HG03354 (cell line): Measurements from ENCODE around the gene SPATA25.

Source experiments
- ATAC-seq: cut with Tn5 transposase; IDR thresholded peaks from one replicate; pipeline ENCODE4 v1.9.1; 2021; ENCODE audit warnings: mild to moderate bottlenecking; ENCODE audit not compliant: unreplicated experiment, poor library complexity, severe bottlenecking

SPATA25 gene

DNA sequence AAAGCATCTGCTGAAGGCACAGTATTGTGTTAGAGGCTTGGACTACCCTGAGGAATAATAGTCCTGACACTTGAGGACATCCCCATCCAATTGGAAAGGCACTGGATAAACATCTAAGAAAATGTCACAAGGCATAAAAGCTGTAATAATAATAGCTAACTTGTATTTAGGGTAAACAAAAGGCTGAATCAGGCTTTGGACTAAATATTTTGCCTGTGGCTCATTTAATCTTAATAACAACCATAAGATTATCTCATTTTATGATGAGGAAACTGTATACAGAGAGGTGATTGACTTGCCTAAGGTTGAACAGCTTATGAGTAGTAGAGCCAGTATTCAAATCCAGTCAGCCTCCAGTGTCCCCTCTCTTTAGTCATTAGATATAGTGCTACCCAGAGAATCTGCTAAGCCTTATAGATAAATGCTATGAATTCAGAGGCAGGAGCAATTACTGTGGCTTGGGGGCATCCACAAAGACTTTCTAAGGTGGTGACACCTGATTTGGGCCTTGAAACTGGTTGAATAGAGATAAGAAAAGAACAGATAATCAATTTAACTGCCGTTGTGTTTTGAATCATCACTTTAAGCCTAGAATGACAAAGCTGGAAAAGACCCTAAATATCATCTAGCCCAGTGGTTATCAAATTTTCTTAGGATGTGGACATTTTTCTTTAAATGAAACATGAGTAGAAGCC, 13.9 kb downstream of the SPATA25 start:
- ATAC-seq: no peak

DNA sequence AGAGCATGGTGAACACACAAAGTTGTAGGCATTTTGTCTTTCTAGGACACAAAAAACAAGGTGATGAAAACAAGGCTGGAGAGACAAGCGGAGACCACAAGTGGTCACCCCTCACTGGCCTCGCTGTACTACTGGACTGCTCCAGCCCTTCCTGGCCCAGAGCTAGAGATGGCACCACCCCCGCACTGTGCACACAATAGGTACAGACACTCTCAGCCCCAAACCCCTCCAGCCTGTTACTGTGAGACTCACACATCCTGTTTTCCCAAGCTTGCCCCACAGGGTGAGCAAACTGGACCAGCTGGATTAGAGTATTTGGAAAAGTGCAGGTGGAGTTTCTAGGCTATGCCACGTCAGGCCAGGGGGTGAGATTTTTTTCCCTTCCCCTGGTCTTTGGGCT, 14.8 kb downstream of the SPATA25 start:
- no peak for ATAC-seq

DNA sequence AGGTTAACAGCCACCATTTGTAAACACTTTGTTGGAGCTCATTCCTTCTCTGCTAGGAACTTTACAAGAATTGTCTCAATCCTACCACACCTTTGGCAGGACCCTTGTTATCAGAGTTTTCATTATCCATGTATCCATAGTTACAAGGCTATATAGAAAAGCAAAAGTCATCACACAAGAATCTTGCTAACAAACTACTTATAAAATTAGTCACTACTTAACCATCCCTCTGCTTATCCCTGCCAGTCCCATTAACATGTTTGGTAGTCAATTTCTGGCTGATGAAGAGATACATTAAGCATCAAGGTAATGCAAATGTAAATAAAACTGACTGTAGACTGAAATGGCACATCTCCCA, 19.6 kb downstream of the SPATA25 start:
- no peak for ATAC-seq

DNA sequence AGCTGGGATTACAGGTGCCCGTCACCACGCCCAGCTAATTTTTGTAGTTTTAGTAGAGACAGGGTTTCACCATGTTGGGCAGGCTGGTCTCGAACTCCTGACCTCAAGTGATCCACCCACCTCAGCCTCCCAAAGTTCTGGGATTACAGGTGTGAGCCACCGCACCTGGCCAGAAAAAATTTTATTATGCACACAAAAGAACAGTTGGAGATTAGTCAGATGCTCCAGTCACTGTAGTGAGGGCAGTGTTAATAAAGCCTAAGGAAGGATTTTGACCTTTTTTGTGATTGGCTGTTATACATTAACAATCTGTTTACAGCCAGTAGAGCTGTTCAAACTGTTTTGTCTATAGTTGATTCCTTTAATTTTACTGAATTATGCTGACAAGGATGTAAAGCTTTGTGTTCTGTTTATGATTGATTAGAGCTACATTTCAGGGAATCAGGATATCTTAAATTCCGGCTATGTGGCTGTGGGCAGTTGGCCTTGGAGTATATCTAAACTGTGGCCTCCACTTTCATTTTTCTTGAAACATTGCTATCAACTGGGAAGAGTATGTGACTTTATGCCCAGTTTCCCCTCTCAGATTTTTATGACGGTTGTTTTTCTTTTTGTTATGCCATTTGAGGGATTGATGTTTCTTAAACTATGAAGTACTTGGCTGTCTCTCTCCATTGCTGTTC, 20.1 kb downstream of the SPATA25 start:
- ATAC-seq: no peak

DNA sequence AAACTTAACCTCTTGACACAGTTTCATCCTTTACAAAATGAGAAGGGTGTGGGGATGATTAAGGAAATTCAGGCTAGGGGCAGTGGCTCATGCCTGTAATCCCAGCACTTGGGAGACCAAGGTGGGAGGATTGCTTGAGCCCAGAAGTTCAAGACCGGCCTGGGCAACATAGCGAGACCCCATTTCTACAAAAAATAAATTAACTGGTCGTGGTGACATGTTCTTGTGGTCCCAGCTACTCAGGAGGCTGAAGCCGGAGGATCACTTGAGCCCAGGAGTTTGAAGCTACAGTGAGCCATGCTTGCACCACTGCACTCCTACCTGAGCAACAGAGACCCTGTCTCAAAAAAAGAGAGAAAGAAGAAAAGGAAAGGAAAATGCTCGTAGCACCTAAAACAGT, 21.0 kb downstream of the SPATA25 start:
- ATAC-seq: no peak

DNA sequence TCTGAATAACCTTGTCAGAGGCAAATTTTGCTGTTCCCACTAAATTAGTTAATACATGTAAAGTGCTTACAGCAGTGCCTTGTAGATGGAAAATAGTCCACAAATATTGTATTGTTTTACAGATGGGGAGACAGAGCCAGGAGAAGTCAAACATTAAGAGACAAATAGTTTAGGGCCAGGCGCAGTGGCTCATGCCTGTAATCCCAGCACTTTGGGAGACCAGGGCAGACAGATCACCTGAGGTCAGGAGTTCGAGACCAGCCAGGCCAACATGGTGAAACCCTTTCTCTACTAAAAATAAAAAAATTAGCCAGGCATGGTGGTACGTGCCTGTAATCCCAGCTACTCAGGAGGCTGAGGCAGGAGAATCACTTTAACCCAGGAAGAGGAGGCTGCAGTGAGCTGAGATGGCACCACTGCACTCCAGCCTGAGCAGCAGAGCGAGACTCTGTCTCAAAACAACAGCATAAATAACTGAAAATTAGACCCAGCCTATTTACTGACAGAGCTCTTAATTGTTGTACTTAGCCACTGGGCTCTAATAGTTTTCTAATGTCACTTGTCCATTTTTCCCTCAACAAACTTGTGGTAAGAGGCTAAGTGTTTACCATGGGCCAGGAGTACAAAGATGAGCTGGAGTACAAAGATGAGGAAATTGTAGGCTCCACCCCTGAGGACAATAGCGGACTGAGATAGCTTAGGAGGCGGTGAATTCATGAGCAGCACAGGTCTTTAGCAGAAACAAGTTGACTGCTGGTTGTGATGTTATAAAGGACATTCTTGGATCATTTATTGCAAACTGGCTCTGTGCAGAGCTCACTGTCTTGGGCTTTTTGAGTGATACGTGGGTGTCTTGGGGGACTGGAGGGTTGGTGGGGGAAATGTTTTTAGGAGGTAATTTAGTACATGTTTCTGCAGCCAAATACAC, 23.6 kb downstream of the SPATA25 start:
- no peak for ATAC-seq

DNA sequence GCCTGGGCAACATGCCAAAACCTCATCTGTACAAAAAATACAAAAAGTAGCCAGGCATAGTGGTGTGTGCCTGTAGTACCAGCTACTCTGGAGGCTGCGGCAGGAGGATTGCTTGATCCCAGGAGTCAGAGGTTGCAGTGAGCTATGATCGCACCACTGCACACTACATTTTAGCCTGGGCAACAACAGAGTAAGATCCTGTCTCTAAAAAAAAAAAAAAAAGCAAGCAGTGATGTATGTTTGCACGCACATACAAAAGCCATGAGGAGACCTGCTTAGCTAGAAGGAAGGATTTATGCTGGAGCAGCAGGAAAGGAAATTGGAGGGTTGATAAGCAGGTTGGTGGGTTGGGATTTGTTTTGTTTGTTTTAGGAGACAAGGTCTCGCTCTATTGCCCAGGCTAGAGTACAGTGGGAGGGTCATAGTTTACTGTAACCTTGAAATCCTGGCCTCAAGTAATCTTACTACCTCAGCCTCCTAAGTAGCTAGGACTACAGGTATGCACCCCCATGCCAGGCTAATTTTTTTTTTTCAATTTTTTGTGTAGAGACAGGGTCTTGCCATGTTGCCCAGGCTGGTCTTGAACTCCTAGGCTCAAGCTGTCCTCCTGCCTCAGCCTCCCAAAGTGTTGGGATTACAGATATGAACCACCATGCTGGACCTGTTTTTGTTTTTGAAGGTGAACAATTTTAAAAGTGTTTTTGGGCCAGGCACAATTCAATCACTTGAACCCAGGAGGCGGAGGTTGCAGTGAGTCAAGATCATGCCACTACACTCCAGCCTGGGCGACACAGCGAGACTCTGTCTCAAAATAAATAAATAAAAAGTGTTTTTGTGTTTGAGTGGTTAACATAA, 26.0 kb downstream of the SPATA25 start:
- ATAC-seq: no peak

DNA sequence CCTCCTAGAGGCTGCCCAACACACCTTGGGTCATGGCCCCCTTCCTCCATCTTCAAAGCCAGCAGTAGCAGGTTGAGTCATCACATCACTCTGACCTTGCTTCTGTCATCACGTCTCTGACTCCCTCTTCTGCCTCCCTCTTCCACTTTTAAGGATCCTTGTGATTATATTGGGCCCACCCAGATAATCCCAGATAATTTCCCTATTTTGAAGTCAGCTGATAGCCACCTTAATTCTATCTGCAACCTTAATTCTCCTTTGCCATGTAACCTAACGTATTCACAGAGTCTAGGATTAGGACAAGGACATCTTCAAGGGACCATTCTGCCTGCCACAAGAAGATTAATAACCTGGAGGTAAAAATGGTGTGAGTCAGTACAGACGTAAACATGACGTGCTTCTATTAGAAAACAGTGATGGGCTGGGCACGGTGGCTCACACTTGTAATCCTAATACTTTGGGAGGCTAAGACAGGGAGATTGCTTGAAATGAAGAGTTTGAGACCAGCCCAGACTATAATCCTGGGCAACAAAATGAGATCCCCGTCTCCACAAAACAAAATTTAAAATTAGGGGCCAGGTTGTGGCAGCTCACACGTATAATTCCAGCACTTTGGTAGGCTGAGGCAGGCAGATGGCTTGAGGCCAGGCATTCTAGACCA, 26.7 kb downstream of the SPATA25 start:
- no peak for ATAC-seq

DNA sequence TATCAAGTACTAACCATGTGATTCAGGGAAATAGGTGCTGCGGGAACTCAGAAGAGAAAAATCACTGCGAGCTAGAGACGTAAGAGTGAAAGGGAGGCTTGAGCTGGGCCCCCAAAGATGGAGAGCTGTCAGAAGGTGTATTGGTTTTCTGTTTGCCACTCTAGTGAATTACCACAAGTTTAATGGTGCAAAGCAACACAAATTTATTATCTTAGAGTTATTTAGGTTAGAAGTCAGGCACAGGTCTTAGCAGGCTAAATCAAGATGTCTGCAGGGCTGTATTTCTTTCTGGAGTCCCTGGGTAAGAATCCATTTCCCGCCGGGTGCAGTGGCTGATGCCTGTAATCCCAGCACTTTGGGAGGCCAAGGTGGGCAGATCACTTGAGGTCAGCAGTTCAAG, 27.5 kb downstream of the SPATA25 start:
- ATAC-seq: no peak

DNA sequence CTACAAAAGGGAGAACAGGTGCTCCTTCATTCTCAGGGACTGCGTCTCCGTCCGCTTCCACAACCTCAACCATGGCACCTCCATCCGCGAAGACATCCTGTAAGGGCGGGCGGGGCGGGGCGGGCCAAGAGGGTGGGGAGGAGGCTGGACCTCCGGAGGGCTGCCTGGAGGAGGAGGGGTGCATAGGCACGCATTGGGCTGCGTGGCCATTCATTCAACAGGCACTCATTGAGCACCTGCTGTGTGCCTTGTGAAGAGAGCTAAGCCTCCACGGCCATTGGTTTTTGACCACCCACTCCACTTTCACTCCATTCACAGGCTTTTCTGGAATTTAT, 29.6 kb downstream of the SPATA25 start:
- peak; percentile 24 for ATAC-seq

DNA sequence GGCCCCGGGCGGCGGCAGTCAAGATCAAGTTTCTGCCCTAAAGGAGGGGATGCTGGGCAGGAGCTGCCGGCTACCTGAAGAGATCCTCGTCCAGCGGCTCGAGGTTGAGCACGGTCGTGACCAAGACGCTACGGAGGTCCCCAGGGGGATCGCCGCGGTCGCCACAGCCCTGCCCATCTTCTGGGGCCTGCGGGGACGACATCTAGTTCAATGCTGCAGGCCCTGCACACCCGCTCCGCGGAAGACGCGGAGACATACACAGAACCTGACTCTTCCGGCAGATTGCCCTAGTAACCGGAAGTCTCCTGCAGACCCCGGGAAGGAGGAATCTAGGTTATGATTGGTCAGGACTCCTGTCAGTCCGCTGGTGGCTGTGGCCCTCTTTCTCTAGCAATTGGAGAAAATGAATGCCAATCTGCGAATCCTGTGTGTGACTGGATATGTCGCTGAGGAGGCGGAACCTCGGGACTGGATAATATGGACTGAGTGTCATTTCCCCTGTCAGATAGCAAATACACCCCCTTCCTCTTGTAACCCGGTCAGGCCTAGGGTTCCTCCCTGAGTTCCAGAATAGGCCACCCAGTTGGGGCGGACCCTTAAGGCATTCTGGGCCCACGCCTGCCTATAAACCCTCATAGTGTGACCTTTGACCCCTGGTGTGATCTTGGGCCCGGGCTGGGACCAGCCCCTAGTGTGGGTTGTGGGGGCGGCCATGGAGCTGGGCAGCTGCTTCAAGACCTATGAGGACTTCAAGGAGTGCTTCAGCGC, 30.1 kb downstream of the SPATA25 start, which contains the start of the genes ACOT8 and ZSWIM3:
ACOT8 (minus strand) TSS at position 279 of the 768 bp plus-strand sequence; CDS start at position 202, 77 bp downstream.
ZSWIM3 (plus strand) TSS at position 501 of the 768 bp plus-strand sequence; CDS start at position 713, 212 bp downstream.
- ATAC-seq: peak; percentile 94

DNA sequence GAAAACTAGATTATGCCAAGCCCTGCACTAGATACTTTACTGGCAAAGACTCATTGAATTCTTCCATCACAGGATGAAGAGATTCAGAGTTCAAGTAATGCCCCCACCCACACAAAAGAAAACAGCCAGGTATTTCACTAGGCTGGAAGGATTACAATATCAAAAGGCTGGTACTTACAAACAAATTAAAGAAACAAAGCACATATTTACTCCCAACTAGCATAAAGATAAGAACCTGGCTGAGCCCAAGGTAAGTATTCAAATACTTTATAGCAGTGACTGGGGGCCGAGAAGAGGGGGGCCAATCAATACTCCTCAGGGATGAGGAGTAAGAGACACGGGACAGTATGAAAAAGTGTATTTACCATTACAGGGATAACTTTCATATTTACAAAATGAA, 33.9 kb downstream of the SPATA25 start:
- no peak for ATAC-seq

DNA sequence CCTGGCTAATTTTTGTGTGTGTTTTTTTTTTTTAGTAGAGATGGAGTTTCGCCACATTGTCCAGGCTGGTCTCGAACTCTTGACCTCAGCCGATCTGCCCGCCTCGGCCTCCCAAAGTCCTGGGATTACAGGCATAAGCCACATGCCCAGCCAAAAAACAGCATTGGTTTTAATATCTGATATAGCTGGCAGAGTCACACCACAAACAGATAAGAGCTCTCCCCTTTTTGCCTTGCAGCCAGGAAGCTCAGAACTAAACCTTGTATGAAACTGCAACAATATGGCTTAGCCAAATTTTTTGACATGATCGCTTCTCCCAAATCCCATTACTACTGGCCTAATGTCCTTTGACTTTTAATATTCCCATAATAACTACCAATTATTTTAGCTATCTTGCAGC, 35.1 kb downstream of the SPATA25 start:
- no peak for ATAC-seq

DNA sequence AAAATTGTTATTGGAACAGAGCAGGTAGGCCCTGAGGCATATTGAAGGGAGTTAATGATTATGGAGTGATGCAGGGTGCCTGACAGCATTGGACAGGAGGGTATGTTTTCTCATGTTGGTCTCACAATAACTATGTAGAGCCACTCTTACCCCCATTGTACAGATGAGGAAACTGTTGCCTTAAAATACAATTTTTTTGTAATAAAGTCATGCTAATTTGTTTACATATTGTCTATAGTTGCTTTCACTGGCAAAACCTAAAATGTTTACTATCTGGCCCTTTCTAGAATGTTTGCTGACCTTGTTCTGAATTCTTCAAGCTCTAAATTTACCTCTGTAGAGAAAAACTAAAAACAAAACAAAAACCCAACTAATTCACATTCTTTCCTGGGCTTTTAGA, 35.9 kb downstream of the SPATA25 start:
- ATAC-seq: no peak

DNA sequence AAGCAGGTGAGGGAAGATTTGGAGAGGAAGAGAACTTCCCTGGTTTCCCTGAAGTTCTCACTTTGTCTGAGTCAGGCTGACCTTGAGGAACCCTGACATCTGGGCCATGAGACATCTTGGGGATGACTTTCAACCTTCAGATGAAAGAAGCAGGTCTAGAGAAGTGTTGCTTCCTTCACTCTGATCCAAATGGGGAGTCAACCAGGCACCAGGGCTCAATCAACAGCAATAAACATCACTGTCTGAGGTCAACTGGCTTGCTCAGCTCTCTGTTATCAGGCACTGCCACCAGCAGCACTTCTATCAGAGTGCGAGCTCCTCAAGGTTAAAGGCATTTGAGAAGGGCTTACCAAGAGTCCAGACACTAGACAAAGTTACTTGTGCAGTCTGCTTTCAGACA, 36.5 kb downstream of the SPATA25 start:
- ATAC-seq: no peak

DNA sequence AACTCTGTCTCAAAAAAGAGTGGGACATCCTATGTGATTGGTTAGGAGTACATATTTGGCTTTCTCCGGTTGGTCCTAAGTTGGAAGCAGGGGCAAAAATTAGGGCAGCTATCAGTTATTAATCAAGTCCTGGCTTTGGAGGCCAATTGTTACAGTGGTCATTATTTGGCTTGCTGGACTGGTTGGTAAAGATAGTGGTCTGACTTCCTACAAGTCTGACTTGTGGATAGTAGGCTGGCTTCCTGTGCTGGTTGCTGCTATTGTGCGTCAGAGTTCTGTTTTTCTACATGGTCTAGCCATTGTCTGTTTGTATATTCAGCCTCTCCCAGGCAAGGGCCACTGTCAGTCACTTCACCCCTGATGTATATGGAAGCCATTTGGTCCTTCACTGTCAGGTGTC, 37.2 kb downstream of the SPATA25 start:
- ATAC-seq: no peak

DNA sequence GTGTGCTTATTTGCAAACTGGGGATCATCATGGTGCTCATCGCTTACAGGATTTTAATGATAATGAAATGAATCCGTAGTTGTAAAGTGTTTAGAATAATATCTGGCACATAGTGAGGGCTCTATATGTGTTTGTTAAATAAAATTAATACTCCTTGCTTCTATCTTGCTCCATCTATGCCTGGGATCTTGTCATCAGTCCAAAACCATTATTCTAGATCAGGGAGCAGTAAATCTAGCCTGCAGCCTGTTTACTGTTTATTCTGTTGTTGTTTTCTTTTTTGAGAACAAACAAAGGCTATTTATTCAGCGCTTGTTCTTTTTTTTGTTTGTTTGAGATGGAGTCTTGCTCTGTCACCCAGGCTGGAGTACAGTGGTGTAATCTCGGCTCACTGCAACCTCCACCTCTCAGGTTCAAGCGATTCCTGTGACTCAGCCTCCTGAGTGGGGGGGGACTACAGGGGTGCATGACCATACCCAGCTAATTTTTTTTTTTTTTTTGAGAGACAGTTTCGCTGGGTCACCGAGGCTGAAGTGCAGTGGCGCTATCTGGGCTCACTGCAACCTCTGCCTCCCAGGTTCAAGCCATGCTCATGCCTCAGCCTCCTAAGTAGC, 38.3 kb downstream of the SPATA25 start:
- no peak for ATAC-seq

DNA sequence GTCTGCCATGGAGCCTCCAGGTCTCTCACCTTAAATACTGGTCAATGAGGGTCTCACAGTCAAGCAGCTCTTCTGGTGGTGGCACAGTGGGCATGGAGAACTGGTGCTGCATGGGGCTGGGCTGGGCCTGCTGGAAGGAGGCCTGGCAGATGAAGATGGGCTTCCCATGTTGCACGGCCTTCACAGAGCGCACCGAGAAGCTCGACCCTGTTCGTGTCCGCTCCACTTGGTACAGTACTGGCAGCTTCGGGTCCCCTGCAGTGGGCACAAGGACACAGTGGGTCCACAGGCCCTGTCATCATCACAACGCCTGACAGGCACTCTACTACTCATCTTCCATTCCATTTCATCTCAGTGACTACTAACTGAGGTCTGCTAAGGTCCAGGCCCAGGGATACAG, 39.0 kb downstream of the SPATA25 start:
- no peak for ATAC-seq
